H9 (cell line): Measurements from ENCODE around the gene SYNGR4. TPM values are rescaled to one million over a fixed set of nuclear protein-coding genes. Genes with fewer than 3 reads are reported as not detected.

Experiments used
- DNase-seq: peaks from one replicate; pipeline ENCODE4 v3.0.0-alpha.2; 2017
- H2AFZ ChIP-seq: one replicate; pipeline ENCODE4 v1.6.1; 2013; ENCODE audit warnings: mild to moderate bottlenecking, low read length, control low read depth, moderate library complexity
- H2AK5ac ChIP-seq: 2 replicates; pipeline ENCODE4 v1.6.1; 2013; ENCODE audit warnings: low read length, control low read depth, mixed read lengths; ENCODE audit not compliant: insufficient read length
- H2BK120ac ChIP-seq: one replicate; pipeline ENCODE4 v1.6.1; 2013; ENCODE audit warnings: low read depth, mild to moderate bottlenecking, low read length, control low read depth, inconsistent platforms; ENCODE audit not compliant: poor library complexity, severe bottlenecking
- H2BK12ac ChIP-seq: 2 replicates; pipeline ENCODE4 v1.6.1; 2013; ENCODE audit warnings: low read length, control low read depth, mixed read lengths, low read depth; ENCODE audit not compliant: insufficient read length
- H2BK15ac ChIP-seq: 2 replicates; pipeline ENCODE4 v1.6.1; 2013; ENCODE audit warnings: low read depth, low read length, control low read depth
- H2BK20ac ChIP-seq: one replicate; pipeline ENCODE4 v1.6.1; 2013; ENCODE audit warnings: low read depth, mild to moderate bottlenecking, low read length, control low read depth, inconsistent platforms; ENCODE audit not compliant: poor library complexity, severe bottlenecking
- H2BK5ac ChIP-seq: 2 replicates; pipeline ENCODE4 v1.6.1; 2013; ENCODE audit warnings: low read length, control low read depth, mixed read lengths; ENCODE audit not compliant: insufficient read length
- H3K14ac ChIP-seq: 2 replicates; pipeline ENCODE4 v1.6.1; 2013; ENCODE audit warnings: low read length, control low read depth; ENCODE audit not compliant: insufficient read depth
- H3K18ac ChIP-seq: 2 replicates; pipeline ENCODE4 v1.6.1; 2013; ENCODE audit warnings: low read depth, mild to moderate bottlenecking, mixed read lengths, low read length, control low read depth; ENCODE audit not compliant: insufficient read length
- H3K23ac ChIP-seq: 2 replicates; pipeline ENCODE4 v1.6.1; 2013; ENCODE audit warnings: low read length, control low read depth, mixed read lengths, low read depth; ENCODE audit not compliant: insufficient read length
- H3K23me2 ChIP-seq: 2 replicates; pipeline ENCODE4 v1.6.1; 2013; ENCODE audit warnings: low read depth, mild to moderate bottlenecking, mixed read lengths, low read length, control low read depth; ENCODE audit not compliant: insufficient read length, poor library complexity, severe bottlenecking
- H3K27ac ChIP-seq: 2 replicates; pipeline ENCODE4 v1.5.1; 2013; ENCODE audit warnings: low read length, control low read depth, mixed read lengths, low read depth; ENCODE audit not compliant: insufficient read length
- H3K27me3 ChIP-seq: 2 replicates; pipeline ENCODE4 v1.6.1; 2013; ENCODE audit warnings: low read length, control low read depth, inconsistent platforms; ENCODE audit not compliant: insufficient read depth
- H3K4ac ChIP-seq: 2 replicates; pipeline ENCODE4 v1.6.1; 2013; ENCODE audit warnings: low read depth, mild to moderate bottlenecking, control low read depth, inconsistent platforms, low read length, moderate library complexity
- H3K4me1 ChIP-seq: 2 replicates; pipeline ENCODE4 v1.6.1; 2013; ENCODE audit warnings: low read length, control low read depth, inconsistent platforms; ENCODE audit not compliant: insufficient read depth
- H3K4me2 ChIP-seq: 2 replicates; pipeline ENCODE4 v1.6.1; 2013; ENCODE audit warnings: low read length, control low read depth, mixed read lengths; ENCODE audit not compliant: insufficient read length, insufficient read depth
- H3K56ac ChIP-seq: 2 replicates; pipeline ENCODE4 v1.6.1; 2013; ENCODE audit warnings: low read depth, mild to moderate bottlenecking, mixed read lengths, low read length, control low read depth; ENCODE audit not compliant: insufficient read length
- H3K79me1 ChIP-seq: 2 replicates; pipeline ENCODE4 v1.6.1; 2013; ENCODE audit warnings: low read depth, mild to moderate bottlenecking, moderate library complexity, low read length, control low read depth, inconsistent platforms; ENCODE audit not compliant: insufficient read depth, poor library complexity, severe bottlenecking
- H3K79me2 ChIP-seq: 2 replicates; pipeline ENCODE4 v1.6.1; 2013; ENCODE audit warnings: low read length, control low read depth, inconsistent platforms; ENCODE audit not compliant: insufficient read depth
- H3K9ac ChIP-seq: 2 replicates; pipeline ENCODE4 v1.6.1; 2013; ENCODE audit warnings: low read length, control low read depth, mixed read lengths; ENCODE audit not compliant: insufficient read length; ENCODE audit errors: extremely low read depth
- H3K9me3 ChIP-seq: one replicate; pipeline ENCODE4 v1.6.1; 2013; ENCODE audit warnings: low read depth, low read length, inconsistent platforms; ENCODE audit not compliant: control insufficient read depth
- H3T11ph ChIP-seq: one replicate; pipeline ENCODE4 v1.6.1; 2013; ENCODE audit warnings: mild to moderate bottlenecking, low read length, control low read depth, inconsistent platforms
- H4K20me1 ChIP-seq: one replicate; pipeline ENCODE4 v1.6.1; 2013; ENCODE audit not compliant: control insufficient read depth, insufficient read length, insufficient read depth
- H4K5ac ChIP-seq: 2 replicates; pipeline ENCODE4 v1.6.1; 2013; ENCODE audit warnings: low read depth, mild to moderate bottlenecking, mixed read lengths, low read length, control low read depth; ENCODE audit not compliant: insufficient read length
- H4K8ac ChIP-seq: replicated peaks from 2 replicates; pipeline ENCODE4 v1.6.1; 2013; ENCODE audit warnings: low read length, control low read depth, mixed read lengths, low read depth; ENCODE audit not compliant: insufficient read length
- H4K91ac ChIP-seq: 2 replicates; pipeline ENCODE4 v1.6.1; 2013; ENCODE audit warnings: low read depth, mild to moderate bottlenecking, moderate library complexity, mixed read lengths, low read length, control low read depth; ENCODE audit not compliant: insufficient read length
- H3K27ac Mint-ChIP-seq, 3 experiments: 2 replicates in 2 of 3; 3 replicates in 1 of 3; pipeline ENCODE4 v1.8.0; 2020 to 2021; ENCODE audit warnings: mixed read lengths in 3 of 3, mild to moderate bottlenecking in 1 of 3, moderate library complexity in 1 of 3
- H3K27me3 Mint-ChIP-seq: 2 replicates; pipeline ENCODE4 v1.8.0; 2021; ENCODE audit warnings: low read depth, mild to moderate bottlenecking, moderate library complexity, mixed read lengths
- H3K36me3 Mint-ChIP-seq, 3 experiments: 2 replicates in 2 of 3; 3 replicates in 1 of 3; pipeline ENCODE4 v1.8.0; 2020 to 2021; ENCODE audit warnings: low read depth in 3 of 3, mixed read lengths in 3 of 3; ENCODE audit not compliant: insufficient read depth in 1 of 3
- H3K4me1 Mint-ChIP-seq, 2 experiments: 2 replicates each; pipeline ENCODE4 v1.8.0; 2020; ENCODE audit warnings: mixed read lengths in 2 of 2
- H3K4me3 Mint-ChIP-seq, 2 experiments: 2 replicates in 1 of 2; 3 replicates in 1 of 2; pipeline ENCODE4 v1.8.0; 2020 to 2021; ENCODE audit warnings: mild to moderate bottlenecking in 2 of 2, mixed read lengths in 2 of 2, moderate library complexity in 1 of 2
- H3K9me3 Mint-ChIP-seq, 2 experiments: 2 replicates in 1 of 2; 3 replicates in 1 of 2; pipeline ENCODE4 v1.8.0; 2020; ENCODE audit warnings: mild to moderate bottlenecking in 2 of 2, mixed read lengths in 2 of 2, moderate library complexity in 1 of 2
- WGBS: extraction: QIAGEN DNeasy Blood & Tissue Kit; methylation state at CpG from one replicate; pipeline ENCODE4 v1.1.7; 2013; ENCODE audit warnings: missing lambda C conversion rate, low lambda C conversion rate, mixed read lengths; ENCODE audit not compliant: insufficient read length; ENCODE audit errors: extremely low coverage; 5-methylcytosine and 5-hydroxymethylcytosine counted together
- total RNA-seq: library from RNA; stranded (reverse); gene quantifications from 2 replicates; pipeline ENCODE4 v1.2.1, GENCODE V29; 2021
- TF ChIP-seq, protein P1 (sequence below): fragments of 200-600 bp; sonication (generic); conservative IDR thresholded peaks from 3 replicates; pipeline ENCODE4 v1.8.0; 2021; ENCODE audit warnings: antibody characterized with exemption, mild to moderate bottlenecking

Gene SYNGR4
- total RNA-seq, 1 experiment from 2014 or later, result 0.31 TPM

DNA sequence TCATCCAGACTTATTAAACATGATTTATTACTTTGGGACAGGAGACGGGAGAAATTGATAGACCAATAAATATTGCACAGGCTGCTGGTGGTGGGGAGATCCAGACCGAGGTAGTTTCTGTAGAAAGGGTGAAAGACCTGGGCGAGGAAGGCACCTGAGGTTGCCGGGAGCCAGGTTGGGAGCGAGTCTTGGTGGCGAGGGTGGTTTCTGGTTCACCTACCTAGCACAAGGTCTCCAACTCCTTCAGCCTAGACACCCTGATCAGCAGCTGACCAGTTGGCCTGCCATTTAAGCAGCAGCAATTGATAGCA, 31.9 kb upstream of the SYNGR4 start:
- no peaks in the 10 kb centered on the region for H3K79me2 ChIP-seq
- no peak overlapping the region for H3K14ac ChIP-seq
- H2BK15ac ChIP-seq, result no peak overlapping the region
- peaks cover 3% of the 10 kb centered on the region; the same call in 1 of the 2 replicates for H3K4me1 ChIP-seq
- H3K27me3 ChIP-seq, result no peaks in the 10 kb centered on the region
- no peak overlapping the region for H2BK120ac ChIP-seq
- H4K91ac ChIP-seq, result no peak overlapping the region
- H4K20me1 ChIP-seq, result no peaks in the 10 kb centered on the region
- Mint-ChIP-seq H3K4me3 (peak overlapping the region; percentile 65 to 81), H3K4me1 (peaks cover 30 to 31% of the 10 kb centered on the region in 2 experiments), H3K27me3 (peaks cover 12% of the 10 kb centered on the region), H3K9me3 (peaks cover 3 to 4% of the 10 kb centered on the region in 2 experiments; a peak in 3 of 5 replicates), H3K27ac (peak overlapping the region in 1 of 3 experiments; percentile 74; a peak in 2 of 7 replicates), H3K36me3 (peaks cover 3 to 5% (median 4%) of the 10 kb centered on the region in 3 experiments; a peak in 5 of 7 replicates)
- H4K5ac ChIP-seq, result no peak overlapping the region
- H2AFZ ChIP-seq, result no peak overlapping the region
- peak overlapping the region; percentile 82 for H3K4me2 ChIP-seq
- H3K79me1 ChIP-seq, result no peaks in the 10 kb centered on the region
- H2BK5ac ChIP-seq, result no peak overlapping the region
- H3K9me3 ChIP-seq, result no peaks in the 10 kb centered on the region
- H3K18ac ChIP-seq, result no peak overlapping the region
- no peak overlapping the region for H3K23ac ChIP-seq
- no peak overlapping the region for H3K27ac ChIP-seq
- no peak overlapping the region for H4K8ac ChIP-seq
- DNase-seq, result no peak
- no peak overlapping the region for H2AK5ac ChIP-seq
- no peak overlapping the region for H2BK12ac ChIP-seq
- H3K4ac ChIP-seq, result no peak overlapping the region
- no peak overlapping the region for H2BK20ac ChIP-seq
- no CpG with 5 or more reads among the region's 6 CpGs for WGBS
- no peak overlapping the region for H3T11ph ChIP-seq
- TF ChIP-seq, protein P1, sequence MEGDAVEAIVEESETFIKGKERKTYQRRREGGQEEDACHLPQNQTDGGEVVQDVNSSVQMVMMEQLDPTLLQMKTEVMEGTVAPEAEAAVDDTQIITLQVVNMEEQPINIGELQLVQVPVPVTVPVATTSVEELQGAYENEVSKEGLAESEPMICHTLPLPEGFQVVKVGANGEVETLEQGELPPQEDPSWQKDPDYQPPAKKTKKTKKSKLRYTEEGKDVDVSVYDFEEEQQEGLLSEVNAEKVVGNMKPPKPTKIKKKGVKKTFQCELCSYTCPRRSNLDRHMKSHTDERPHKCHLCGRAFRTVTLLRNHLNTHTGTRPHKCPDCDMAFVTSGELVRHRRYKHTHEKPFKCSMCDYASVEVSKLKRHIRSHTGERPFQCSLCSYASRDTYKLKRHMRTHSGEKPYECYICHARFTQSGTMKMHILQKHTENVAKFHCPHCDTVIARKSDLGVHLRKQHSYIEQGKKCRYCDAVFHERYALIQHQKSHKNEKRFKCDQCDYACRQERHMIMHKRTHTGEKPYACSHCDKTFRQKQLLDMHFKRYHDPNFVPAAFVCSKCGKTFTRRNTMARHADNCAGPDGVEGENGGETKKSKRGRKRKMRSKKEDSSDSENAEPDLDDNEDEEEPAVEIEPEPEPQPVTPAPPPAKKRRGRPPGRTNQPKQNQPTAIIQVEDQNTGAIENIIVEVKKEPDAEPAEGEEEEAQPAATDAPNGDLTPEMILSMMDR, result no peak
- H3K23me2 ChIP-seq, result peaks cover 14% of the 10 kb centered on the region
- H3K9ac ChIP-seq, result peak overlapping the region; percentile 17
- H3K56ac ChIP-seq, result no peak overlapping the region
